SH-SY5Y (cell line): ENCODE results near the gene NOL4L.

Experiments
- GATA2 ChIP-seq: IDR thresholded peaks from 2 replicates; pipeline ENCODE4 v1.6.1; 2011; ENCODE audit warnings: mild to moderate bottlenecking, low read depth, low read length
- GATA3 ChIP-seq: IDR thresholded peaks from 2 replicates; pipeline ENCODE4 v1.6.1; 2011; ENCODE audit warnings: low read depth, mild to moderate bottlenecking, low read length, moderate library complexity

- TF ChIP-seq GATA2 (no peak), GATA3 (no peak)
These were observed 96.9 kb downstream of the NOL4L start for GRCh38 chr20:32488066-32488838.
